Uterus (tissue), 2 donors: Measurements from ENCODE around the gene ITPR1.

Source experiments
- POLR2A ChIP-seq, 2 donors: fragments of 450-650 bp; IDR thresholded peaks; one replicate each; pipeline ENCODE4 v1.6.1; 2016; ENCODE audit warnings: antibody characterized with exemption in 2 of 2, mild to moderate bottlenecking in 1 of 2, moderate library complexity in 1 of 2
- TF ChIP-seq, protein P1 (sequence below), 4 experiments: fragments of 200-600 bp in 2 of 4; fragments of 450-650 bp in 2 of 4; sonication (generic) in 2 of 4; IDR thresholded peaks; one replicate each; pipeline ENCODE4 v1.5.1; 2016 to 2019; ENCODE audit warnings: antibody characterized with exemption in 4 of 4, mild to moderate bottlenecking in 2 of 4, moderate library complexity in 1 of 4

DNA sequence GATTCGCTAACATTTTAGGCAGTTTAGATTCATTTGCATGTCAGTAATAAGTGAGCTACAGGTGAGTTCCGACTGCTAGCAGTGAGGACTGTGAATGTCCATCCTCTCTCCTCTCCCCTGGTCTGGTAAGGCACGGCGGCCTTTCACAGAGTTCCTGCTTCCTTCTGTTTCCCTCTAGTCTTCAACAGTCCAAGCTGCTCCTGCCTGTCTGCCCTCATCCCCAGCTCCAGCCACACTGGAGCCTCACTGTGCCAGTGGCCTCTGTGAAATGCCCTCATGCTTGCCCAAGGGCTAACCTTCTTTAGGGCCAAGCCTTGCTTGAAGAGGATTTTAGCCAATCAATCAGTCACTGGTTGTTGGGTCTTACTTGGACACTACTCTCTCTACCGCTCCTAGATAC is 340.3 kb downstream of the ITPR1 start:
- TF ChIP-seq, protein P1, sequence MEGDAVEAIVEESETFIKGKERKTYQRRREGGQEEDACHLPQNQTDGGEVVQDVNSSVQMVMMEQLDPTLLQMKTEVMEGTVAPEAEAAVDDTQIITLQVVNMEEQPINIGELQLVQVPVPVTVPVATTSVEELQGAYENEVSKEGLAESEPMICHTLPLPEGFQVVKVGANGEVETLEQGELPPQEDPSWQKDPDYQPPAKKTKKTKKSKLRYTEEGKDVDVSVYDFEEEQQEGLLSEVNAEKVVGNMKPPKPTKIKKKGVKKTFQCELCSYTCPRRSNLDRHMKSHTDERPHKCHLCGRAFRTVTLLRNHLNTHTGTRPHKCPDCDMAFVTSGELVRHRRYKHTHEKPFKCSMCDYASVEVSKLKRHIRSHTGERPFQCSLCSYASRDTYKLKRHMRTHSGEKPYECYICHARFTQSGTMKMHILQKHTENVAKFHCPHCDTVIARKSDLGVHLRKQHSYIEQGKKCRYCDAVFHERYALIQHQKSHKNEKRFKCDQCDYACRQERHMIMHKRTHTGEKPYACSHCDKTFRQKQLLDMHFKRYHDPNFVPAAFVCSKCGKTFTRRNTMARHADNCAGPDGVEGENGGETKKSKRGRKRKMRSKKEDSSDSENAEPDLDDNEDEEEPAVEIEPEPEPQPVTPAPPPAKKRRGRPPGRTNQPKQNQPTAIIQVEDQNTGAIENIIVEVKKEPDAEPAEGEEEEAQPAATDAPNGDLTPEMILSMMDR (IDR thresholded peaks at IDR 0.05): no peak
- no peak for TF ChIP-seq POLR2A (IDR thresholded peaks at IDR 0.05)
